HCT116 (cell line): Measurements from ENCODE around the gene ADAM10. TPM values are rescaled to one million over a fixed set of nuclear protein-coding genes. Genes with fewer than 3 reads are reported as not detected.

Experiments
- ATAC-seq: fragments of 200-7000 bp; cut with Tn5 transposase; 2 replicates; pipeline ENCODE4 v1.9.1; 2020; ENCODE audit warnings: mild to moderate bottlenecking, moderate library complexity
- BruUV-seq: library from RNA; stranded (reverse); fragments of 400-500 nt; replicated peaks from 2 replicates; lab custom pipeline; 2021; lab: Mats Ljungman, UMichigan
- CTCF ChIA-PET: fragments of 300-600 bp; sonication (Branson Sonifier 250); formaldehyde crosslinking; loops from one replicate; lab custom pipeline; 2021; ENCODE audit warnings: antibody characterized with exemption; lab: Charles Lee
- POLR2A ChIA-PET: fragments of 300-600, 350-600 bp; sonication (Branson Sonifier 250); formaldehyde crosslinking; loops from one replicate; lab custom pipeline; 2021; ENCODE audit warnings: antibody characterized with exemption; lab: Charles Lee
- RAD21 ChIA-PET, 2 experiments: fragments of 300-600 bp; sonication (Branson Sonifier 250); formaldehyde crosslinking; loops; one replicate each; lab custom pipeline; 2023; ENCODE audit warnings: low total read pairs in 2 of 2; ENCODE audit not compliant: uncharacterized antibody in 2 of 2, unreplicated experiment in 2 of 2, low non-redundant PET in 1 of 2; lab: Charles Lee
- DNase-seq: peaks from one replicate; pipeline ENCODE4 v3.0.0-alpha.2; 2010; ENCODE audit warnings: low read depth, low spot score
- H2AFZ ChIP-seq: fragments of 200-600 bp; shearing (Covaris generic), sonication (generic); 2 replicates; pipeline ENCODE4 v1.6.1; 2017; ENCODE audit warnings: low read depth, mixed run types, mixed read lengths, antibody characterized with exemption, low read length; ENCODE audit not compliant: poor library complexity, severe bottlenecking
- H3K27ac ChIP-seq: 2 replicates; pipeline ENCODE4 v1.5.1; 2012; ENCODE audit warnings: low read depth, low read length
- H3K27me3 ChIP-seq: fragments of 200-600 bp; sonication (generic); 2 replicates; pipeline ENCODE4 v1.6.1; 2016; ENCODE audit warnings: mixed run types, low read length, mixed read lengths; ENCODE audit not compliant: insufficient read depth
- H3K36me3 ChIP-seq, 2 experiments: fragments of 200-500 bp in 1 of 2; fragments of 200-600 bp in 1 of 2; sonication (Bioruptor generic) in 1 of 2; sonication (generic) in 1 of 2; 2 replicates each; pipeline versions ENCODE4 v1.5.1 to v1.6.1; 2014 to 2016; ENCODE audit warnings: low read length in 2 of 2, inconsistent platforms in 1 of 2, mixed read lengths in 1 of 2, mixed run types in 1 of 2; ENCODE audit not compliant: insufficient read depth in 2 of 2, control insufficient read depth in 1 of 2
- H3K4me1 ChIP-seq, 2 experiments: fragments of 200-600 bp in 1 of 2; sonication (generic) in 1 of 2; 2 replicates each; pipeline versions ENCODE4 v1.5.1 to v1.6.1; 2012 to 2017; ENCODE audit warnings: low read length in 2 of 2, inconsistent platforms in 1 of 2, mild to moderate bottlenecking in 1 of 2, mixed read lengths in 1 of 2, mixed run types in 1 of 2, moderate library complexity in 1 of 2; ENCODE audit not compliant: insufficient read depth in 2 of 2, control insufficient read depth in 1 of 2
- H3K4me2 ChIP-seq: fragments of 200-600 bp; sonication (generic); 2 replicates; pipeline ENCODE4 v1.6.1; 2017; ENCODE audit warnings: mixed run types, low read length, mixed read lengths
- H3K4me3 ChIP-seq, 2 experiments: fragments of 200-600 bp in 1 of 2; sonication (generic) in 1 of 2; replicated peaks in 1 of 2; 2 replicates each; pipeline ENCODE4 v1.5.1; 2011 to 2016; ENCODE audit warnings: low read length in 2 of 2, control low read depth in 1 of 2, low read depth in 1 of 2, mild to moderate bottlenecking in 1 of 2, mixed read lengths in 1 of 2, mixed run types in 1 of 2
- H3K79me2 ChIP-seq: fragments of 200-600 bp; sonication (generic); 2 replicates; pipeline ENCODE4 v1.6.1; 2017; ENCODE audit warnings: mild to moderate bottlenecking, mixed run types, low read length, moderate library complexity, mixed read lengths; ENCODE audit not compliant: insufficient read depth
- H3K9ac ChIP-seq: fragments of 200-600 bp; sonication (generic); 2 replicates; pipeline ENCODE4 v1.6.1; 2016; ENCODE audit warnings: low read length, mixed read lengths
- H3K9me2 ChIP-seq: fragments of 200-600 bp; sonication (generic), shearing (Covaris generic); 2 replicates; pipeline ENCODE4 v1.6.1; 2017; ENCODE audit warnings: mixed run types, mild to moderate bottlenecking, moderate library complexity; ENCODE audit not compliant: insufficient read depth
- H3K9me3 ChIP-seq, 2 experiments: fragments of 200-500 bp in 1 of 2; fragments of 200-600 bp in 1 of 2; sonication (Bioruptor generic) in 1 of 2; sonication (generic) in 1 of 2; 2 replicates each; pipeline ENCODE4 v1.6.1; 2014 to 2017; ENCODE audit warnings: low read length in 2 of 2, mixed read lengths in 2 of 2, inconsistent platforms in 1 of 2, low read depth in 1 of 2, mild to moderate bottlenecking in 1 of 2, mixed run types in 1 of 2, moderate library complexity in 1 of 2; ENCODE audit not compliant: control insufficient read depth in 1 of 2, insufficient read depth in 1 of 2
- H4K20me1 ChIP-seq: fragments of 200-600 bp; sonication (generic), shearing (Covaris generic); 2 replicates; pipeline ENCODE4 v1.6.1; 2017; ENCODE audit warnings: mixed run types, mild to moderate bottlenecking, moderate library complexity; ENCODE audit not compliant: insufficient read depth
- ZFX ChIP-seq: fragments of 450-650 bp; IDR thresholded peaks from 2 replicates; pipeline ENCODE4 v1.6.1; 2017
- intact Hi-C: fragments of 100-400 bp; cut with micrococcal nuclease; formaldehyde crosslinking; loops from 2 replicates; pipeline ENCODE4 v1.10.0; 2022
- total RNA-seq: library from RNA; stranded (reverse); gene quantifications from one replicate; pipeline ENCODE4 v1.2.1, GENCODE V29; 2021; ENCODE audit not compliant: unreplicated experiment
- TF ChIP-seq, protein P1 (sequence below): IDR thresholded peaks from 2 replicates; pipeline ENCODE4 v1.6.1; 2012; ENCODE audit warnings: low read depth

ADAM10 gene
- total RNA-seq, 1 experiment from 2014 or later: 158 TPM

DNA sequence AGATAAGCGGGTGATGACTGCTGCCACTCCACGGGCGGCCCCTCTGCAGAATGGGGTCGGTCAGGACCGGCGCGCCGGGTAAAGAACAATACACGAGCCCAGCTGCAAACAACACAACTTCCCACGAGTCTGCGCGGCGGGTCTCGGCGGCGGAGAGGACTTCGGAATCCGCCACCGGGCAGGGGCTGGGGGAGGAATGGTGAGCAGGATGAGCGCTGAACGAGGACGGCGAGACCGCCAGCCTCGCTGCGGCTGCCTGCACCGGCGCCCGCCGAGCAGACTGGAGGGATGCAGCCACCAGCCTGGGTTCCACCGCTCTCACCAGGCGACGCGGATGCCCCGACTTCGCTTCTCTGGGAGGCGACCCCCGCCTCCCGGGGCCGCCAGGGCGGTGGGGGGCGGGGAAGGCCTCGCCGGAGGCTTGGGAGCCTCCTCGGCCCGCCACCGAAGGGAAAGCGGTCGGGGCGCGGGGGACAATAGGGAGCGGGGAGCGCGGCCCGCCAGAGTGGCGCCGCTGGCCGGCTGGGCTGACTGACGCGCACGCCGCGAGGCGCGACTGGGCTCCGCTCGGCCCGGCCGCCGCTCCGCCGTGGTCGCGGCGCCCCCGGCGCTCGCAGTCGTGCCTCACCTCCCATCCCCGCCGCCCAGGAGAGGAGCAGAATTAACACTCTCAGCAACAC lies 515 bp downstream of the ADAM10 start:
- Histone ChIP-seq H3K4me2 (peak overlapping the region; percentile 98), H2AFZ (no peak overlapping the region), H4K20me1 (no peaks in the 10 kb centered on the region), H3K9me2 (no peaks in the 10 kb centered on the region), H3K9ac (peak overlapping the region; percentile 81), H3K27ac (peak overlapping the region; percentile 94), H3K4me3 (peak overlapping the region; percentile 89 to 94), H3K4me1 (peaks cover 10 to 18% of the 10 kb centered on the region in 2 experiments), H3K9me3 (no peaks in the 10 kb centered on the region), H3K79me2 (peaks cover 50% of the 10 kb centered on the region), H3K36me3 (no peaks in the 10 kb centered on the region), H3K27me3 (no peaks in the 10 kb centered on the region)
- no peak for DNase-seq
- intact Hi-C loops: no loop called here
- CTCF ChIA-PET: interaction anchor here (1.3 kb wide), 1 partner anchor 22 kb away, joined by 7 read pairs; the partner anchor contains the start of gene MINDY2
- RAD21 ChIA-PET: no interaction called here
- BruUV-seq: no TSS peak
- POLR2A ChIA-PET: interaction anchor here (1.2 to 1.4 kb wide), 4 partner anchors 9 to 417 kb away, joined by 3 to 16 read pairs (median 5); partner anchors contain the start of gene MINDY2
- peak; percentile 80 for TF ChIP-seq ZFX
- TF ChIP-seq, protein P1, sequence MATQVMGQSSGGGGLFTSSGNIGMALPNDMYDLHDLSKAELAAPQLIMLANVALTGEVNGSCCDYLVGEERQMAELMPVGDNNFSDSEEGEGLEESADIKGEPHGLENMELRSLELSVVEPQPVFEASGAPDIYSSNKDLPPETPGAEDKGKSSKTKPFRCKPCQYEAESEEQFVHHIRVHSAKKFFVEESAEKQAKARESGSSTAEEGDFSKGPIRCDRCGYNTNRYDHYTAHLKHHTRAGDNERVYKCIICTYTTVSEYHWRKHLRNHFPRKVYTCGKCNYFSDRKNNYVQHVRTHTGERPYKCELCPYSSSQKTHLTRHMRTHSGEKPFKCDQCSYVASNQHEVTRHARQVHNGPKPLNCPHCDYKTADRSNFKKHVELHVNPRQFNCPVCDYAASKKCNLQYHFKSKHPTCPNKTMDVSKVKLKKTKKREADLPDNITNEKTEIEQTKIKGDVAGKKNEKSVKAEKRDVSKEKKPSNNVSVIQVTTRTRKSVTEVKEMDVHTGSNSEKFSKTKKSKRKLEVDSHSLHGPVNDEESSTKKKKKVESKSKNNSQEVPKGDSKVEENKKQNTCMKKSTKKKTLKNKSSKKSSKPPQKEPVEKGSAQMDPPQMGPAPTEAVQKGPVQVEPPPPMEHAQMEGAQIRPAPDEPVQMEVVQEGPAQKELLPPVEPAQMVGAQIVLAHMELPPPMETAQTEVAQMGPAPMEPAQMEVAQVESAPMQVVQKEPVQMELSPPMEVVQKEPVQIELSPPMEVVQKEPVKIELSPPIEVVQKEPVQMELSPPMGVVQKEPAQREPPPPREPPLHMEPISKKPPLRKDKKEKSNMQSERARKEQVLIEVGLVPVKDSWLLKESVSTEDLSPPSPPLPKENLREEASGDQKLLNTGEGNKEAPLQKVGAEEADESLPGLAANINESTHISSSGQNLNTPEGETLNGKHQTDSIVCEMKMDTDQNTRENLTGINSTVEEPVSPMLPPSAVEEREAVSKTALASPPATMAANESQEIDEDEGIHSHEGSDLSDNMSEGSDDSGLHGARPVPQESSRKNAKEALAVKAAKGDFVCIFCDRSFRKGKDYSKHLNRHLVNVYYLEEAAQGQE: no peak
- ATAC-seq: peak; percentile 33
